Measurements from ENCODE around the gene TEX11. TPM values are rescaled to one million over a fixed set of nuclear protein-coding genes. Genes with fewer than 3 reads are reported as not detected.

The TEX11 gene
- total RNA-seq, 1 donor from 2014 or later = not detected

- no peaks in the 10 kb centered on the region for H3K9me3 Mint-ChIP-seq (ENCODE audit: unreplicated experiment)
- Histone ChIP-seq H3K9me3 (ENCODE audit: insufficient read depth, low read depth, low read length) (no peaks in the 10 kb centered on the region), H2AFZ (ENCODE audit: low read depth, low read length) (no peak overlapping the region), H3K9ac (ENCODE audit: low read length) (no peak overlapping the region), H3K4me3 (ENCODE audit: insufficient read depth, low read depth, low read length) (no peak overlapping the region), H3K4me1 (ENCODE audit: insufficient read depth, low read length) (no peaks in the 10 kb centered on the region), H3K36me3 (ENCODE audit: insufficient read depth, low read length) (no peaks in the 10 kb centered on the region), H4K20me1 (ENCODE audit: insufficient read depth, low read length) (no peaks in the 10 kb centered on the region), H3K4me2 (ENCODE audit: low read length) (no peak overlapping the region), H3K79me2 (ENCODE audit: insufficient read depth, low read length) (no peaks in the 10 kb centered on the region), H3K27me3 (ENCODE audit: insufficient read depth, low read length) (no peaks in the 10 kb centered on the region), H3K27ac (ENCODE audit: low read depth, low read length) (no peak overlapping the region)
- H3K4me3 Mint-ChIP-seq (ENCODE audit: unreplicated experiment) = no peak overlapping the region
- H3K4me1 Mint-ChIP-seq (ENCODE audit: low read depth, unreplicated experiment) = no peaks in the 10 kb centered on the region
- no peak overlapping the region for H3K27ac Mint-ChIP-seq (ENCODE audit: unreplicated experiment)
- DNase-seq (ENCODE audit: low read depth) (no peak), FAIRE-seq (no peak)
- no peak for TF ChIP-seq EZH2 (IDR thresholded peaks at IDR 0.05; ENCODE audit: insufficient read depth, low read length)
- no peak for TF ChIP-seq CTCF (IDR thresholded peaks at IDR 0.05; ENCODE audit: insufficient read depth, low read depth, low read length)
- no peaks in the 10 kb centered on the region for H3K27me3 Mint-ChIP-seq (ENCODE audit: low read depth, unreplicated experiment)
- no peaks in the 10 kb centered on the region for H3K36me3 Mint-ChIP-seq (ENCODE audit: low read depth, unreplicated experiment)
Observed at GRCh38 chrX:70554523-70554922, 354.0 kb downstream of the TEX11 start.

GRCh38 chrX:70554081-70554480, 354.4 kb downstream of the TEX11 start:
- Histone ChIP-seq H2AFZ (ENCODE audit: low read depth, low read length) (no peak overlapping the region), H3K4me1 (ENCODE audit: insufficient read depth, low read length) (no peaks in the 10 kb centered on the region), H3K27ac (ENCODE audit: low read depth, low read length) (no peak overlapping the region), H3K79me2 (ENCODE audit: insufficient read depth, low read length) (no peaks in the 10 kb centered on the region), H3K9ac (ENCODE audit: low read length) (no peak overlapping the region), H3K4me3 (ENCODE audit: insufficient read depth, low read depth, low read length) (no peak overlapping the region), H3K4me2 (ENCODE audit: low read length) (no peak overlapping the region), H3K36me3 (ENCODE audit: insufficient read depth, low read length) (no peaks in the 10 kb centered on the region), H3K9me3 (ENCODE audit: insufficient read depth, low read depth, low read length) (no peaks in the 10 kb centered on the region), H4K20me1 (ENCODE audit: insufficient read depth, low read length) (no peaks in the 10 kb centered on the region), H3K27me3 (ENCODE audit: insufficient read depth, low read length) (no peaks in the 10 kb centered on the region)
- no peaks in the 10 kb centered on the region for H3K4me1 Mint-ChIP-seq (ENCODE audit: low read depth, unreplicated experiment)
- no peak overlapping the region for H3K4me3 Mint-ChIP-seq (ENCODE audit: unreplicated experiment)
- no peaks in the 10 kb centered on the region for H3K27me3 Mint-ChIP-seq (ENCODE audit: low read depth, unreplicated experiment)
- FAIRE-seq (peak; percentile 99), DNase-seq (ENCODE audit: low read depth) (peak; percentile 2)
- H3K9me3 Mint-ChIP-seq (ENCODE audit: unreplicated experiment) = no peaks in the 10 kb centered on the region
- peak overlapping the region; percentile 34 for H3K27ac Mint-ChIP-seq (ENCODE audit: unreplicated experiment)
- no peaks in the 10 kb centered on the region for H3K36me3 Mint-ChIP-seq (ENCODE audit: low read depth, unreplicated experiment)
- TF ChIP-seq EZH2 (IDR thresholded peaks at IDR 0.05; ENCODE audit: insufficient read depth, low read length) (no peak), CTCF (IDR thresholded peaks at IDR 0.05; ENCODE audit: insufficient read depth, low read depth, low read length) (peak; percentile 16)

GRCh38 chrX:70553516-70553915, 355.0 kb downstream of the TEX11 start:
- FAIRE-seq (peak; percentile 50), DNase-seq (ENCODE audit: low read depth) (no peak)
- Mint-ChIP-seq H3K4me1 (ENCODE audit: low read depth, unreplicated experiment) (no peaks in the 10 kb centered on the region), H3K9me3 (ENCODE audit: unreplicated experiment) (no peaks in the 10 kb centered on the region), H3K4me3 (ENCODE audit: unreplicated experiment) (no peak overlapping the region), H3K27me3 (ENCODE audit: low read depth, unreplicated experiment) (no peaks in the 10 kb centered on the region), H3K36me3 (ENCODE audit: low read depth, unreplicated experiment) (no peaks in the 10 kb centered on the region), H3K27ac (ENCODE audit: unreplicated experiment) (no peak overlapping the region)
- Histone ChIP-seq H3K27ac (ENCODE audit: low read depth, low read length) (no peak overlapping the region), H3K9ac (ENCODE audit: low read length) (no peak overlapping the region), H3K36me3 (ENCODE audit: insufficient read depth, low read length) (no peaks in the 10 kb centered on the region), H2AFZ (ENCODE audit: low read depth, low read length) (no peak overlapping the region), H4K20me1 (ENCODE audit: insufficient read depth, low read length) (no peaks in the 10 kb centered on the region), H3K27me3 (ENCODE audit: insufficient read depth, low read length) (no peaks in the 10 kb centered on the region), H3K79me2 (ENCODE audit: insufficient read depth, low read length) (no peaks in the 10 kb centered on the region), H3K9me3 (ENCODE audit: insufficient read depth, low read depth, low read length) (no peaks in the 10 kb centered on the region), H3K4me3 (ENCODE audit: insufficient read depth, low read depth, low read length) (no peak overlapping the region), H3K4me1 (ENCODE audit: insufficient read depth, low read length) (no peaks in the 10 kb centered on the region), H3K4me2 (ENCODE audit: low read length) (no peak overlapping the region)
- TF ChIP-seq CTCF (IDR thresholded peaks at IDR 0.05; ENCODE audit: insufficient read depth, low read depth, low read length) = no peak
- TF ChIP-seq EZH2 (IDR thresholded peaks at IDR 0.05; ENCODE audit: insufficient read depth, low read length) = no peak

Measured in astrocyte (in vitro differentiated cells and primary cell).